HepG2 (cell line): ENCODE measurements around the gene GRIFIN. TPM values are rescaled to one million over a fixed set of nuclear protein-coding genes. Genes with fewer than 3 reads are reported as not detected.

Source experiments
- ATAC-seq: fragments of 200-7000 bp; cut with Tn5 transposase; 3 replicates; pipeline ENCODE4 v1.9.1; 2020; ENCODE audit warnings: mild to moderate bottlenecking, moderate library complexity
- BruUV-seq: library from RNA; stranded (reverse); fragments of 400-500 nt; replicated peaks from 2 replicates; lab custom pipeline; 2021; lab: Mats Ljungman, UMichigan
- CTCF ChIA-PET: fragments of 300-600 bp; formaldehyde crosslinking; extraction: SDS; loops from one replicate; lab custom pipeline; 2021; ENCODE audit warnings: low total read pairs, inconsistent platforms, low intra/inter-chr PET ratio; lab: Yijun Ruan, JAX
- POLR2A ChIA-PET: fragments of 350-600 bp; sonication (Branson Sonifier 250); formaldehyde crosslinking; loops from one replicate; lab custom pipeline; 2020; ENCODE audit warnings: antibody characterized with exemption, inconsistent platforms; lab: Yijun Ruan, JAX
- DNase-seq: peaks from one replicate; pipeline ENCODE4 v3.0.0-alpha.2; 2015; ENCODE audit warnings: low spot score
- FAIRE-seq: peaks from 3 replicates; lab custom pipeline; 2011; peaks lifted over from hg19 to GRCh38; lab: Jason Lieb, UNC
- H2AFZ ChIP-seq: one replicate; pipeline ENCODE4 v1.6.1; 2011; ENCODE audit warnings: low read length, inconsistent platforms
- H3K27ac ChIP-seq: fragments of 300-600 bp; 3 replicates; pipeline ENCODE4 v1.8.0; 2011; ENCODE audit warnings: mixed run types, mild to moderate bottlenecking, mixed read lengths, low read length, inconsistent platforms; ENCODE audit not compliant: insufficient read depth; ENCODE audit errors: extremely low read length
- H3K27me3 ChIP-seq, 2 experiments: fragments of 200-600 bp in 1 of 2; 2 replicates in 1 of 2; 3 replicates in 1 of 2; pipeline versions ENCODE4 v1.6.0 to v1.8.0; 2011; ENCODE audit warnings: low read length in 2 of 2, mild to moderate bottlenecking in 2 of 2, moderate library complexity in 2 of 2, inconsistent platforms in 1 of 2; ENCODE audit not compliant: insufficient read depth in 2 of 2, control insufficient read depth in 1 of 2
- H3K36me3 ChIP-seq, 2 experiments: fragments of 200-600 bp in 1 of 2; replicated peaks in 1 of 2; 2 replicates in 1 of 2; 3 replicates in 1 of 2; pipeline versions ENCODE4 v1.5.1 to v1.8.0; 2011; ENCODE audit warnings: low read length in 2 of 2, inconsistent platforms in 1 of 2; ENCODE audit not compliant: insufficient read depth in 2 of 2, control insufficient read depth in 1 of 2
- H3K4me1 ChIP-seq: 2 replicates; pipeline ENCODE4 v1.5.1; 2012; ENCODE audit warnings: low read length, inconsistent platforms; ENCODE audit not compliant: insufficient read depth
- H3K4me2 ChIP-seq: 2 replicates; pipeline ENCODE4 v1.6.0; 2011; ENCODE audit warnings: low read depth, low read length, inconsistent platforms
- H3K4me3 ChIP-seq, 3 experiments: fragments of 200-600 bp in 1 of 3; sonication (generic), shearing (Covaris generic) in 1 of 3; replicated peaks in 1 of 3; 2 replicates each; pipeline ENCODE4 v1.5.1; 2011 to 2016; ENCODE audit warnings: low read length in 3 of 3, inconsistent platforms in 2 of 3, low read depth in 2 of 3, mild to moderate bottlenecking in 2 of 3, control low read depth in 1 of 3, mixed read lengths in 1 of 3; ENCODE audit not compliant: insufficient read depth in 1 of 3
- H3K79me2 ChIP-seq: one replicate; pipeline ENCODE4 v1.6.1; 2011; ENCODE audit warnings: low read length, inconsistent platforms; ENCODE audit not compliant: insufficient read depth
- H3K9ac ChIP-seq: 2 replicates; pipeline ENCODE4 v1.6.0; 2011; ENCODE audit warnings: mild to moderate bottlenecking, low read depth, low read length, inconsistent platforms; ENCODE audit not compliant: insufficient read depth
- H3K9me3 ChIP-seq: 2 replicates; pipeline ENCODE4 v1.5.1; 2012; ENCODE audit warnings: mild to moderate bottlenecking, low read length
- H4K20me1 ChIP-seq: 2 replicates; pipeline ENCODE4 v1.6.0; 2011; ENCODE audit warnings: inconsistent platforms, mild to moderate bottlenecking, low read length, moderate library complexity; ENCODE audit not compliant: insufficient read depth
- AHDC1 ChIP-seq: sonication (generic); formaldehyde crosslinking; IDR thresholded peaks from 2 replicates; pipeline ENCODE4 v1.5.1; 2020; ENCODE audit warnings: mild to moderate bottlenecking, missing genetic modification reagents, borderline replicate concordance
- ARHGAP35 ChIP-seq: sonication (generic); formaldehyde crosslinking; IDR thresholded peaks from 2 replicates; pipeline ENCODE4 v1.9.0; 2022; ENCODE audit warnings: mild to moderate bottlenecking, inconsistent platforms, moderate library complexity, missing genetic modification reagents, borderline replicate concordance
- MAFK ChIP-seq, 2 experiments: IDR thresholded peaks in 1 of 2; conservative IDR thresholded peaks in 1 of 2; 2 replicates each; pipeline ENCODE4 v1.6.1; 2011; ENCODE audit warnings: improper control_type of control experiment in 2 of 2, low read length in 2 of 2
- NR3C1 ChIP-seq: sonication (generic); formaldehyde crosslinking; IDR thresholded peaks from 2 replicates; pipeline ENCODE4 v1.4.0; 2020; ENCODE audit warnings: missing genetic modification reagents
- SATB2 ChIP-seq: sonication (generic); formaldehyde crosslinking; IDR thresholded peaks from 2 replicates; pipeline ENCODE4 v1.5.0; 2020; ENCODE audit warnings: missing genetic modification reagents
- TBX2 ChIP-seq: sonication (generic); formaldehyde crosslinking; IDR thresholded peaks from 2 replicates; pipeline ENCODE4 v1.5.0; 2020; ENCODE audit warnings: missing genetic modification reagents, mild to moderate bottlenecking, borderline replicate concordance
- THAP11 ChIP-seq: IDR thresholded peaks from 2 replicates; pipeline ENCODE4 v1.6.1; 2016; ENCODE audit warnings: missing biosample characterization, missing genetic modification reagents
- ZFP41 ChIP-seq: sonication (generic); formaldehyde crosslinking; IDR thresholded peaks from 2 replicates; pipeline ENCODE4 v1.4.0; 2020; ENCODE audit warnings: mild to moderate bottlenecking, missing genetic modification reagents, borderline replicate concordance
- ZNF12 ChIP-seq: sonication (generic); formaldehyde crosslinking; IDR thresholded peaks from 2 replicates; pipeline ENCODE4 v1.5.0; 2020; ENCODE audit warnings: missing genetic modification reagents
- ZNF563 ChIP-seq: sonication (generic); formaldehyde crosslinking; IDR thresholded peaks from 2 replicates; pipeline ENCODE4 v1.8.0; 2022; ENCODE audit warnings: mild to moderate bottlenecking, moderate library complexity, missing genetic modification reagents
- ZNF83 ChIP-seq: sonication (generic); formaldehyde crosslinking; IDR thresholded peaks from 2 replicates; pipeline ENCODE4 v1.4.0; 2020; ENCODE audit warnings: missing genetic modification reagents, mild to moderate bottlenecking, borderline replicate concordance
- ZNF841 ChIP-seq: sonication (generic); formaldehyde crosslinking; IDR thresholded peaks from 2 replicates; pipeline ENCODE4 v1.8.1; 2023; ENCODE audit warnings: missing genetic modification reagents, borderline replicate concordance
- WGBS: methylation state at CpG from one replicate; pipeline ENCODE4 v1.1.6; 2017; ENCODE audit warnings: low lambda C conversion rate; 5-methylcytosine and 5-hydroxymethylcytosine counted together
- in situ Hi-C: cut with HindIII; loops from 2 replicates; pipeline ENCODE4 v1.10.0; 2017; ENCODE audit warnings: low pct_unique_long_range_greater_than_20kb; ENCODE audit not compliant: extremely low pct_ligation_motif_present
- intact Hi-C: fragments of 100-400 bp; cut with micrococcal nuclease; formaldehyde crosslinking; loops from one replicate; pipeline ENCODE4 v1.10.0; 2022; ENCODE audit not compliant: unreplicated experiment
- polyA plus RNA-seq, 8 experiments: library from polyadenylated mRNA; depleted of rRNA in 3 of 8; stranded (reverse) in 7 of 8; unstranded in 1 of 8; fragments of >200 nt; fragmentation: Illumina TruSeq in 4 of 8; extraction: Trizol in 4 of 8; gene quantifications; 2 replicates each; pipeline versions ENCODE4 v1.2.1 to v1.2.3, GENCODE V29; 2011 to 2016; ENCODE audit warnings: low read depth in 4 of 8, missing spikeins in 1 of 8, mixed read lengths in 1 of 8; ENCODE audit not compliant: insufficient read depth in 1 of 8
- total RNA-seq, 5 experiments: library from RNA; depleted of rRNA; stranded (reverse); fragments of >200 nt; fragmentation: Illumina TruSeq; extraction: Trizol; gene quantifications; 2 replicates each; pipeline ENCODE4 v1.2.3, GENCODE V29; 2016; ENCODE audit warnings: low read depth in 1 of 5
- TF ChIP-seq, protein P1 (sequence below): sonication (generic); formaldehyde crosslinking; IDR thresholded peaks from 2 replicates; pipeline ENCODE4 v1.5.0; 2020; ENCODE audit warnings: mild to moderate bottlenecking, missing genetic modification reagents

Gene GRIFIN
- total and polyA plus RNA-seq, 2 of the 13 experiments (the other 11 are each of a cell fraction or from before 2014, with no cell fraction given): not detected

DNA sequence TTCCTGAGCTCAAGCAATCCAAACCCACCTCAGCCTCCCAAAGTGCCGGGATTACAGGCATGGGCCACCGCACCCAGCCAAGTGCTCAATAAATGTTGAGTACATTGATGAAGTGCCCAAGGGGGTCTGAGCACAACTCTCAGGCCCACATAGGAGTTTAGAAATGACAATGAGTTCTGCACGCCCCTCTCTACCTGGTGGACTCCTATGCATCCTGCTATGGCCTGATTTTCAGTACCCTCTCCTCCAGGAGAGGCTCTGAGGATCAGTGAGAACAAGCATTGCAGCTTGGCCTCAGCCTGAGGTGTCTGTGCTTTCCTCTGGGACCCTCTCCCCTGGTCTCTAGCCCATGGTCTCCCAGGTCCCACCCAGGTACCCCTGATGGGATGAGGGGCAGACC lies 20.9 kb upstream of the GRIFIN start:
- CTCF ChIA-PET: no interaction called here
- in situ Hi-C loops: no loop called here
- TF ChIP-seq ZNF12 (CRISPR knock-in tag): no peak
- no peak for TF ChIP-seq ZNF841 (CRISPR knock-in tag)
- TF ChIP-seq ZNF563 (CRISPR knock-in tag): no peak
- no peak for TF ChIP-seq ZNF83 (CRISPR knock-in tag)
- TF ChIP-seq, protein P1, sequence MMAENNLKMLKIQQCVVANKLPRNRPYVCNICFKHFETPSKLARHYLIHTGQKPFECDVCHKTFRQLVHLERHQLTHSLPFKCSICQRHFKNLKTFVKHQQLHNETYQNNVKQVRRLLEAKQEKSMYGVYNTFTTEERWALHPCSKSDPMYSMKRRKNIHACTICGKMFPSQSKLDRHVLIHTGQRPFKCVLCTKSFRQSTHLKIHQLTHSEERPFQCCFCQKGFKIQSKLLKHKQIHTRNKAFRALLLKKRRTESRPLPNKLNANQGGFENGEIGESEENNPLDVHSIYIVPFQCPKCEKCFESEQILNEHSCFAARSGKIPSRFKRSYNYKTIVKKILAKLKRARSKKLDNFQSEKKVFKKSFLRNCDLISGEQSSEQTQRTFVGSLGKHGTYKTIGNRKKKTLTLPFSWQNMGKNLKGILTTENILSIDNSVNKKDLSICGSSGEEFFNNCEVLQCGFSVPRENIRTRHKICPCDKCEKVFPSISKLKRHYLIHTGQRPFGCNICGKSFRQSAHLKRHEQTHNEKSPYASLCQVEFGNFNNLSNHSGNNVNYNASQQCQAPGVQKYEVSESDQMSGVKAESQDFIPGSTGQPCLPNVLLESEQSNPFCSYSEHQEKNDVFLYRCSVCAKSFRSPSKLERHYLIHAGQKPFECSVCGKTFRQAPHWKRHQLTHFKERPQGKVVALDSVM (CRISPR knock-in tag): no peak
- TF ChIP-seq THAP11: no peak
- TF ChIP-seq ARHGAP35: no peak
- TF ChIP-seq MAFK (conservative IDR thresholded peaks at IDR 0.05 in 1 of 2, IDR thresholded peaks at IDR 0.05 in 1 of 2; ENCODE audit: low read length in 2 of 2): no peak
- TF ChIP-seq TBX2 (CRISPR knock-in tag): no peak
- no peak for TF ChIP-seq AHDC1 (CRISPR knock-in tag)
- TF ChIP-seq ZFP41 (CRISPR knock-in tag): no peak
- TF ChIP-seq NR3C1 (CRISPR knock-in tag): no peak
- TF ChIP-seq SATB2 (CRISPR knock-in tag): no peak

More for the DNA sequence above, 20.9 kb upstream of the GRIFIN start:
- no peaks in the 10 kb centered on the region for H3K4me1 ChIP-seq
- no peak overlapping the region for H3K27ac ChIP-seq
- no peak for ATAC-seq
- no peaks in the 10 kb centered on the region for H3K79me2 ChIP-seq
- no peak for DNase-seq
- no peak overlapping the region for H3K4me2 ChIP-seq
- no peak overlapping the region for H3K4me3 ChIP-seq
- H3K27me3 ChIP-seq: peaks cover 19 to 66% of the 10 kb centered on the region in 2 experiments
- POLR2A ChIA-PET: no interaction called here
- no peak for FAIRE-seq
- H3K36me3 ChIP-seq: no peaks in the 10 kb centered on the region
- H2AFZ ChIP-seq: no peak overlapping the region
- no TSS peak for BruUV-seq
- intact Hi-C loops: no loop called here
- H3K9me3 ChIP-seq: no peaks in the 10 kb centered on the region
- H4K20me1 ChIP-seq: no peaks in the 10 kb centered on the region
- H3K9ac ChIP-seq: no peak overlapping the region
- 100% methylated on average over 2 of the region's 3 CpGs for WGBS
